Kidney (tissue), 14 donors: ENCODE results near the gene PINK1. TPM values are rescaled to one million over a fixed set of nuclear protein-coding genes. Genes with fewer than 3 reads are reported as not detected.
"Not testable (repeated sequence)": the region's sequence is repeated elsewhere in the genome, so short reads cannot be mapped to it uniquely, and the experiment has no call there.

ENCODE experiments used
- DNase-seq, 5 donors: peaks; one replicate each; pipeline ENCODE4 v3.0.0-alpha.2; 2013 to 2020
- FAIRE-seq: peaks from 2 replicates; lab custom pipeline; 2012; peaks lifted over from hg19 to GRCh38; lab: Jason Lieb, UNC
- H3K27ac ChIP-seq, 2 donors: one replicate each; pipeline ENCODE4 v1.7.0; 2013; ENCODE audit warnings: low read depth in 2 of 2, low read length in 2 of 2, inconsistent platforms in 1 of 2
- H3K27me3 ChIP-seq: one replicate; pipeline ENCODE4 v1.7.1; 2013; ENCODE audit warnings: low read length, inconsistent platforms; ENCODE audit not compliant: control insufficient read depth, insufficient read depth
- H3K36me3 ChIP-seq, 3 donors: one replicate each; pipeline versions ENCODE4 v1.7.0 to v1.7.1; 2013; ENCODE audit warnings: low read length in 3 of 3, control low read depth in 1 of 3, inconsistent platforms in 1 of 3; ENCODE audit not compliant: insufficient read depth in 3 of 3, control insufficient read depth in 2 of 3
- H3K4me1 ChIP-seq, 3 donors: one replicate each; pipeline versions ENCODE4 v1.7.0 to v1.7.1; 2013; ENCODE audit warnings: low read length in 3 of 3, inconsistent platforms in 1 of 3, low read depth in 1 of 3; ENCODE audit not compliant: control insufficient read depth in 2 of 3, insufficient read depth in 2 of 3
- H3K4me3 ChIP-seq, 3 donors: one replicate each; pipeline versions ENCODE4 v1.7.0 to v1.8.1; 2013; ENCODE audit warnings: low read length in 3 of 3, control low read depth in 1 of 3, inconsistent platforms in 1 of 3
- H3K9ac ChIP-seq, 3 donors: one replicate each; pipeline versions ENCODE4 v1.7.0 to v1.7.1; 2013; ENCODE audit warnings: low read length in 3 of 3, control low read depth in 1 of 3, inconsistent platforms in 1 of 3
- H3K9me3 ChIP-seq, 3 donors: one replicate each; pipeline versions ENCODE4 v1.7.0 to v1.7.1; 2013; ENCODE audit warnings: low read length in 3 of 3, control low read depth in 1 of 3, inconsistent platforms in 1 of 3; ENCODE audit not compliant: control insufficient read depth in 2 of 3, insufficient read depth in 1 of 3
- CTCF ChIP-seq: IDR thresholded peaks from 3 replicates; pipeline ENCODE4 v1.5.1; 2012; ENCODE audit warnings: mild to moderate bottlenecking, moderate library complexity, borderline replicate concordance; ENCODE audit not compliant: insufficient read depth; ENCODE audit errors: extremely low read depth
- intact Hi-C: fragments of 100-400 bp; cut with DNase I; formaldehyde crosslinking; loops from one replicate; pipeline ENCODE4 v1.11.1; 2022
- polyA plus RNA-seq: library from polyadenylated mRNA; stranded (reverse); fragments of 350-450 nt; fragmentation: Illumina TruSeq; extraction: RNeasy Lipid Tissue Mini Kit (QIAGEN cat#74804); gene quantifications from one replicate; pipeline ENCODE4 v1.2.3, GENCODE V29; 2014; ENCODE audit warnings: low read depth, low replicate concordance; ENCODE audit not compliant: insufficient read depth
- total RNA-seq: library from RNA; stranded (reverse); fragmentation: NEBNext Ultra II Directional; extraction: Animal tissue kit (Norgen Biotek cat#: 25700); gene quantifications from one replicate; pipeline ENCODE4 v1.2.1, GENCODE V29; 2021
- donor health status: control.
- donor health status: control.
- donor health status: control.
- donor health status: control.
- donor health status: control.
- donor health status: DM: yes; HTN: yes; CAD: no.
- donor health status: Normal renal cell carcinoma (clear cell type).

Gene PINK1
- total and polyA plus RNA-seq, 2 donors from 2014 or later = 72.7 to 156 TPM

DNA sequence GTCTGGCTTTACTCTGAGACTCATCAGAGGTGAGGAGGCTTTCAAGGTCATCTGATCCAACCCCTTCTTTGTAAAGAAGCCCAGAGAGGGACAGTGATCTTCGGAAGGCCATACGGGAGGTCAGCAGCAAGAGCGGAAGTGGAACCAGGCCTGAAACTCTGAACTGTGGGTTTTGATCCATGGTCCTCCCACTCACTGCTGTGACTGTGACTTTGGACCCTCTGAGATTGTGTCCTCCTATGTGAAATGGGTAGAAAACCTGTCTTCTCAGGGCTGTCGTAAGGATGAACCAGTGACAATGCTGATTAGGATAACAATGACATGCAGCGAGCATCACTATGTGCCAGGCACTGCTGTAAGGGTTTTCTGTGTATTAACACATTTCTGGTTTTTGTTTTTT, 37.7 kb downstream of the PINK1 start:
- intact Hi-C loops = no loop called here
- no peaks in the 10 kb centered on the region for H3K4me1 ChIP-seq
- H3K9ac ChIP-seq = no peak overlapping the region
- no peaks in the 10 kb centered on the region for H3K36me3 ChIP-seq
- no peak for FAIRE-seq
- H3K27ac ChIP-seq = no peak overlapping the region
- no peak for TF ChIP-seq CTCF
- H3K27me3 ChIP-seq = no peaks in the 10 kb centered on the region
- no peaks in the 10 kb centered on the region for H3K9me3 ChIP-seq
- no peak for DNase-seq
- no peak overlapping the region for H3K4me3 ChIP-seq

GRCh38 chr1:20672265-20672632, 39.0 kb downstream of the PINK1 start:
- FAIRE-seq (no peak), DNase-seq (no peak)
- H3K9me3 ChIP-seq = no peaks in the 10 kb centered on the region
- H3K27ac ChIP-seq = no peak overlapping the region
- no peak overlapping the region for H3K9ac ChIP-seq
- no peak for TF ChIP-seq CTCF
- no peaks in the 10 kb centered on the region for H3K4me1 ChIP-seq
- intact Hi-C loops = no loop called here
- H3K27me3 ChIP-seq = no peaks in the 10 kb centered on the region
- H3K4me3 ChIP-seq = no peak overlapping the region
- H3K36me3 ChIP-seq = no peaks in the 10 kb centered on the region

- H3K36me3 ChIP-seq, H3K4me3 ChIP-seq, H3K9ac ChIP-seq, H3K27ac ChIP-seq, H3K27me3 ChIP-seq, intact Hi-C loops, DNase-seq, H3K4me1 ChIP-seq, H3K9me3 ChIP-seq, FAIRE-seq: not testable (repeated sequence)
Measured at GRCh38 chr1:20673626-20674025, 40.4 kb downstream of the PINK1 start.

- H3K27ac ChIP-seq = no peak overlapping the region
- H3K9me3 ChIP-seq = no peaks in the 10 kb centered on the region
- intact Hi-C loops = no loop called here
- DNase-seq = no peak
- H3K9ac ChIP-seq = no peak overlapping the region
- H3K27me3 ChIP-seq = no peaks in the 10 kb centered on the region
- no peaks in the 10 kb centered on the region for H3K4me1 ChIP-seq
- H3K4me3 ChIP-seq = no peak overlapping the region
- no peak for FAIRE-seq
- TF ChIP-seq CTCF = no peak
- H3K36me3 ChIP-seq = no peaks in the 10 kb centered on the region
Measured at GRCh38 chr1:20678599-20678998, 45.3 kb downstream of the PINK1 start.
